Trophoblast cell (in vitro differentiated cells and primary cell): ENCODE measurements around the gene NFS1.

Source experiments
- DNase-seq, 2 donors: peaks; one replicate each; pipeline ENCODE4 v3.0.0-alpha.2; 2016
- H2AFZ ChIP-seq: 2 replicates; pipeline ENCODE4 v1.6.1; 2013; ENCODE audit warnings: low read length, moderate library complexity, mild to moderate bottlenecking; ENCODE audit not compliant: insufficient read depth, poor library complexity
- H2AK5ac ChIP-seq: 2 replicates; pipeline ENCODE4 v1.6.1; 2013; ENCODE audit warnings: mild to moderate bottlenecking, low read length
- H2BK120ac ChIP-seq: 2 replicates; pipeline ENCODE4 v1.6.1; 2013; ENCODE audit warnings: low read length, mild to moderate bottlenecking, moderate library complexity; ENCODE audit not compliant: insufficient read depth, poor library complexity
- H2BK12ac ChIP-seq: 2 replicates; pipeline ENCODE4 v1.6.1; 2013; ENCODE audit warnings: mild to moderate bottlenecking, low read length, moderate library complexity
- H2BK5ac ChIP-seq: 2 replicates; pipeline ENCODE4 v1.6.1; 2013; ENCODE audit warnings: low read length, low read depth, moderate library complexity, mild to moderate bottlenecking; ENCODE audit not compliant: poor library complexity
- H3K14ac ChIP-seq: 2 replicates; pipeline ENCODE4 v1.6.1; 2013; ENCODE audit warnings: mild to moderate bottlenecking, low read length
- H3K18ac ChIP-seq: 2 replicates; pipeline ENCODE4 v1.6.1; 2013; ENCODE audit warnings: mild to moderate bottlenecking, low read length
- H3K23ac ChIP-seq: 2 replicates; pipeline ENCODE4 v1.6.1; 2013; ENCODE audit warnings: low read length
- H3K27ac ChIP-seq: 2 replicates; pipeline ENCODE4 v1.5.1; 2013; ENCODE audit warnings: low read depth, mild to moderate bottlenecking, inconsistent platforms, low read length, moderate library complexity
- H3K27me3 ChIP-seq: 2 replicates; pipeline ENCODE4 v1.6.1; 2013; ENCODE audit warnings: inconsistent platforms, mild to moderate bottlenecking, low read length, moderate library complexity; ENCODE audit not compliant: insufficient read depth
- H3K36me3 ChIP-seq, 2 experiments: 1 replicate in 1 of 2; 2 replicates in 1 of 2; pipeline ENCODE4 v1.6.1; 2013; ENCODE audit warnings: low read length in 2 of 2, mild to moderate bottlenecking in 2 of 2, moderate library complexity in 1 of 2; ENCODE audit not compliant: insufficient read depth in 2 of 2, control insufficient read depth in 1 of 2
- H3K4ac ChIP-seq: 2 replicates; pipeline ENCODE4 v1.6.1; 2013; ENCODE audit warnings: low read depth, mild to moderate bottlenecking, low read length, moderate library complexity
- H3K4me1 ChIP-seq, 2 experiments: 1 replicate in 1 of 2; 2 replicates in 1 of 2; pipeline ENCODE4 v1.6.1; 2013; ENCODE audit warnings: low read length in 2 of 2, mild to moderate bottlenecking in 2 of 2, moderate library complexity in 1 of 2; ENCODE audit not compliant: insufficient read depth in 2 of 2, control insufficient read depth in 1 of 2
- H3K4me2 ChIP-seq: 2 replicates; pipeline ENCODE4 v1.6.1; 2013; ENCODE audit warnings: inconsistent platforms, mild to moderate bottlenecking, low read length, moderate library complexity
- H3K4me3 ChIP-seq: 2 replicates; pipeline ENCODE4 v1.5.1; 2013; ENCODE audit warnings: mild to moderate bottlenecking, low read depth, low read length, inconsistent platforms
- H3K79me1 ChIP-seq: one replicate; pipeline ENCODE4 v1.6.1; 2013; ENCODE audit warnings: low read length
- H3K79me2 ChIP-seq: 2 replicates; pipeline ENCODE4 v1.6.1; 2013; ENCODE audit warnings: low read length, mild to moderate bottlenecking; ENCODE audit not compliant: control insufficient read depth, insufficient read depth, poor library complexity
- H3K9ac ChIP-seq: 2 replicates; pipeline ENCODE4 v1.6.1; 2013; ENCODE audit warnings: mild to moderate bottlenecking, low read length
- H3K9me3 ChIP-seq: 2 replicates; pipeline ENCODE4 v1.6.1; 2013; ENCODE audit warnings: low read depth, mild to moderate bottlenecking, control low read depth, inconsistent platforms, low read length; ENCODE audit not compliant: insufficient read depth
- H4K12ac ChIP-seq: 2 replicates; pipeline ENCODE4 v1.6.1; 2013; ENCODE audit warnings: low read depth, mild to moderate bottlenecking, low read length, moderate library complexity
- H4K8ac ChIP-seq: 2 replicates; pipeline ENCODE4 v1.6.1; 2013; ENCODE audit warnings: low read depth, mild to moderate bottlenecking, low read length, moderate library complexity
- H4K91ac ChIP-seq: one replicate; pipeline ENCODE4 v1.6.1; 2013; ENCODE audit warnings: low read depth, mild to moderate bottlenecking, low read length, moderate library complexity
- WGBS: extraction: QIAGEN DNeasy Blood & Tissue Kit; methylation state at CpG from one replicate; pipeline ENCODE4 v1.1.7; 2013; ENCODE audit warnings: missing lambda C conversion rate; ENCODE audit not compliant: insufficient read length, insufficient coverage; ENCODE audit errors: extremely low coverage; 5-methylcytosine and 5-hydroxymethylcytosine counted together

Gene NFS1

DNA sequence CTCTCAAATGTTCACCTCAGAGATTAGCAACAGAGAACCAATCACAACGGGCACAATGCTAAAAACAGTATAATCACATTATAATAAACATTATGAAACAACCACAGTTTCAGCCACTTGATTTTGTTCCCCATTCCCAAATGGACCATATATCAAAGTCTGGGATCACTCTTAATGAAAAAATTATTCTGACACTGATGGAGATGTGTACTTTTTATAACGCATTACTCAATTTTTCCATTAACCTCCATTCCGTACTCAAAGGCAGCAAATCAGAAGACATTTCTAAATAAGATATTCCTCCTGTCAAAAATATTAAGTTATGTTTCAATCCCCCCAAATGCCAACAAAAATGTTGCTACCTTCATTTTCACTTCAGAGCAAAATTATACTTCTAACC lies 37.2 kb downstream of the NFS1 start:
- no peak overlapping the region for H4K8ac ChIP-seq
- no peak overlapping the region for H3K4me2 ChIP-seq
- no peak for DNase-seq
- no peak overlapping the region for H3K4ac ChIP-seq
- H3K27me3 ChIP-seq: no peaks in the 10 kb centered on the region
- H2BK120ac ChIP-seq: no peak overlapping the region
- no peak overlapping the region for H3K9ac ChIP-seq
- no peak overlapping the region for H4K91ac ChIP-seq
- no peak overlapping the region for H2BK5ac ChIP-seq
- no peak overlapping the region for H3K14ac ChIP-seq
- H3K79me1 ChIP-seq: peaks cover 11% of the 10 kb centered on the region
- H2AK5ac ChIP-seq: no peak overlapping the region
- H3K9me3 ChIP-seq: no peaks in the 10 kb centered on the region
- H3K4me3 ChIP-seq: no peak overlapping the region
- peaks cover 4 to 5% of the 10 kb centered on the region in 2 experiments for H3K4me1 ChIP-seq
- no peak overlapping the region for H3K27ac ChIP-seq
- H2BK12ac ChIP-seq: no peak overlapping the region
- H3K36me3 ChIP-seq: peaks cover 0 to 2% of the 10 kb centered on the region in 2 experiments
- H3K23ac ChIP-seq: no peak overlapping the region
- no peak overlapping the region for H4K12ac ChIP-seq
- H2AFZ ChIP-seq: no peak overlapping the region
- peaks cover 23% of the 10 kb centered on the region for H3K79me2 ChIP-seq
- WGBS: no CpG with 5 or more reads among the region's 3 CpGs
- H3K18ac ChIP-seq: no peak overlapping the region

DNA sequence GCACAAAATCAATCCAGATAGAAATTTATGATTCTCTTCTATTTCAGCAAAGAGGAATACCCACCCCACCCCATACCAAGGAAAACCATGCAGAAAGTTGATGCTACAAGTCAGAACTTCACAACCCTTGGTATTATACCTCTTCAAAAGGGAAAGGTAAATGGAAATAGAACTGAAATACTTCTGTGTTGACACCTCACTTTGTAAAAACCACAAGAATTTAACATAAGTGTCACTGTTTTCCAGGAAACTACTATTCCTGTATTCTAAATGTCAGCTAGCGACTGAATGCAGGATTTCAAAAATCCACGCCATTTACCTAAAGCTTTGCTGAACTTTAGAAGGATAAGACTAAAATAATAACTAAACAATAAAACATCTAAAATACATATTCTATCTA lies 38.1 kb downstream of the NFS1 start:
- H2BK120ac ChIP-seq: no peak overlapping the region
- H4K12ac ChIP-seq: no peak overlapping the region
- H3K4ac ChIP-seq: no peak overlapping the region
- H3K36me3 ChIP-seq: peaks cover 3 to 5% of the 10 kb centered on the region in 2 experiments
- no peak overlapping the region for H3K18ac ChIP-seq
- H2AK5ac ChIP-seq: no peak overlapping the region
- H3K79me2 ChIP-seq: peaks cover 23% of the 10 kb centered on the region
- no peak overlapping the region for H2BK12ac ChIP-seq
- H2AFZ ChIP-seq: no peak overlapping the region
- no peak overlapping the region for H3K23ac ChIP-seq
- H4K91ac ChIP-seq: no peak overlapping the region
- H3K4me3 ChIP-seq: no peak overlapping the region
- no peaks in the 10 kb centered on the region for H3K27me3 ChIP-seq
- no peak overlapping the region for H3K14ac ChIP-seq
- WGBS: no CpG with 5 or more reads among the region's 2 CpGs
- peaks cover 11% of the 10 kb centered on the region for H3K79me1 ChIP-seq
- H3K9ac ChIP-seq: no peak overlapping the region
- DNase-seq: peak in 1 of 2 donors; percentile 82
- peaks cover 4 to 5% of the 10 kb centered on the region in 2 experiments for H3K4me1 ChIP-seq
- no peak overlapping the region for H2BK5ac ChIP-seq
- H3K4me2 ChIP-seq: peak overlapping the region; percentile 27
- no peak overlapping the region for H3K27ac ChIP-seq
- no peaks in the 10 kb centered on the region for H3K9me3 ChIP-seq
- H4K8ac ChIP-seq: no peak overlapping the region

DNA sequence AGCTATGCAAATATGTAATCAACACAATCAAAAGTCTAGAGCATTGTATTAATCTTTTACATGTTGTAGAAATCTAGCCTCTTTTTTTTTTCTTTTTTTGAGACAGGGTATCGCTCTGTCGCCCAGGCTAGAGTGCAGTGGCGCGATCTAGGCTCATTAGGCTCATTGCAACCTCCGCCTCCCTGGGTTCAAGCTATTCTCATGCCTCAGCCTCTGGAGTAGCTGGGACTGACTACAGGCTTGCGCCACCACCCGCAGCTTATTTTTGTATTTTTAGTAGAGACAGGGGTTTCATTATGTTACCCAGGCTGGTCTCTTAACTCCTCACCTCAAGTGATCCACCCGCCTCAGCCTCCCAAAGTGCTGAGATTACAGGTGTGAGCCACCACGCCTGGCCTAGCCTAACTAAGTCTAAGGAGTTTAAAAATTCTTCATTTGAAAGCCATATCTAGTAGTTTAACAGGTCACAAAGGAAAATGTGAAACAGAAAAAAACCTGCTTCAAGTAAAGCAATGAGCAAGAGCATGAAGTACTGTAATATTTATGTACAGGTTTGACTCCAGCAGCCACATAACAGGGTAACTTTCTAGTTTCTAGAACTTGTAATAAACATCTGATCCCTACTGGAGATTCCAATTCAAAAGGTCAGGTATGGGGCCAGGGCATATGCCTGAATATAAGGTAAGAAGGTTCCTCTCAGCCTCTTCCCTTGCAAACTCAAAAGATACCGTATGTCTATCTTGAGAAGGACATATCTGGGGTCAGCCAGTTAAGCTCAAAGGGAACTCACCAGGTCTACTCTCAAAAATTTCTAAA lies 38.8 kb downstream of the NFS1 start:
- Histone ChIP-seq H2BK5ac (no peak overlapping the region), H3K4me3 (no peak overlapping the region), H3K4ac (peak overlapping the region; percentile 97), H2BK12ac (no peak overlapping the region), H3K4me2 (no peak overlapping the region), H3K18ac (no peak overlapping the region), H2AFZ (no peak overlapping the region), H3K27ac (no peak overlapping the region), H3K36me3 (peaks cover 3 to 5% of the 10 kb centered on the region in 2 experiments), H3K14ac (no peak overlapping the region), H3K9me3 (no peaks in the 10 kb centered on the region), H3K79me1 (peaks cover 11% of the 10 kb centered on the region), H3K9ac (no peak overlapping the region), H2AK5ac (no peak overlapping the region), H3K79me2 (peaks cover 23% of the 10 kb centered on the region), H4K8ac (no peak overlapping the region), H3K23ac (no peak overlapping the region), H2BK120ac (no peak overlapping the region), H4K91ac (no peak overlapping the region), H3K27me3 (no peaks in the 10 kb centered on the region), H4K12ac (no peak overlapping the region), H3K4me1 (peaks cover 4 to 5% of the 10 kb centered on the region in 2 experiments)
- WGBS: no CpG with 5 or more reads among the region's 10 CpGs
- DNase-seq: peak; percentile 50 to 54

DNA sequence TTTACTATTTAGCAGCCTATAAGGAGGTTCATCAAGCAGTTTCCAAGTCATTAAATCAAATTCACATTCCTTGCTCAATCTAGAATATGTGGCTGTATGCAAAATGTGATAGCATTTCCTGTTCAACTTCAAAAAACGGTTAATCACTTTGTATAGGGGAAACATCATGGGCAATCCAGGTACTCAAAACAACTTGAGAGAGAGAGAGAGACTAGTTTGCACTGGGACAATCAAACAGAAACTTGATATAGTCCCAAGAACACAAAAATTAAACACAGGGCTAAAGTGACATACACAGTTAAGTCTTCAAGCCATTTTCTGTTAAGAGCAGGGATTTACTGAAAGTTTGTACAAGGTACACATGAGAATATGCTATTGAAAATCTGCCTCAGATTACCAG lies 41.9 kb downstream of the NFS1 start:
- H3K14ac ChIP-seq: no peak overlapping the region
- no peak overlapping the region for H2BK12ac ChIP-seq
- H4K12ac ChIP-seq: no peak overlapping the region
- H4K8ac ChIP-seq: no peak overlapping the region
- no peaks in the 10 kb centered on the region for H3K27me3 ChIP-seq
- H2BK5ac ChIP-seq: no peak overlapping the region
- H3K79me1 ChIP-seq: no peaks in the 10 kb centered on the region
- no peak overlapping the region for H3K9ac ChIP-seq
- H3K4me3 ChIP-seq: no peak overlapping the region
- peaks cover 19 to 29% of the 10 kb centered on the region in 2 experiments for H3K36me3 ChIP-seq
- peak overlapping the region; percentile 90 for H3K4ac ChIP-seq
- peaks cover 0 to 4% of the 10 kb centered on the region in 2 experiments for H3K4me1 ChIP-seq
- no peak overlapping the region for H2BK120ac ChIP-seq
- no CpG with 5 or more reads among the region's 1 CpG for WGBS
- no peaks in the 10 kb centered on the region for H3K9me3 ChIP-seq
- H3K23ac ChIP-seq: no peak overlapping the region
- no peak overlapping the region for H3K4me2 ChIP-seq
- no peak overlapping the region for H3K18ac ChIP-seq
- no peak overlapping the region for H4K91ac ChIP-seq
- H3K27ac ChIP-seq: no peak overlapping the region
- H2AFZ ChIP-seq: no peak overlapping the region
- H2AK5ac ChIP-seq: no peak overlapping the region
- DNase-seq: no peak
- peaks cover 16% of the 10 kb centered on the region for H3K79me2 ChIP-seq
